HepG2 (cell line): ENCODE results near the gene TRIAP1. TPM values are rescaled to one million over a fixed set of nuclear protein-coding genes. Genes with fewer than 3 reads are reported as not detected.
A peak's percentile ranks its signal among the peaks of the same experiment; 100 is the strongest.

Source experiments
- AKAP8 ChIP-seq: sonication (generic); formaldehyde crosslinking; IDR thresholded peaks from 2 replicates; pipeline ENCODE4 v1.5.1; 2020; ENCODE audit warnings: mild to moderate bottlenecking, missing genetic modification reagents
- PCBP2 ChIP-seq: fragments of 200-400 bp; formaldehyde crosslinking; optimal IDR thresholded peaks from 2 replicates; pipeline ENCODE3; 2018; ENCODE audit warnings: low read length, low read depth; ENCODE audit not compliant: poor library complexity, severe bottlenecking
- RFXANK ChIP-seq: IDR thresholded peaks from 2 replicates; pipeline ENCODE4 v1.6.1; 2016
- SAP130 ChIP-seq: IDR thresholded peaks from 2 replicates; pipeline ENCODE4 v1.6.1; 2016; ENCODE audit warnings: low read depth
- ZKSCAN5 ChIP-seq: sonication (generic); formaldehyde crosslinking; IDR thresholded peaks from 2 replicates; pipeline ENCODE4 v1.5.1; 2020; ENCODE audit warnings: mild to moderate bottlenecking, missing genetic modification reagents
- ZNF598 ChIP-seq: sonication (generic); formaldehyde crosslinking; IDR thresholded peaks from 2 replicates; pipeline ENCODE4 v1.5.1; 2020; ENCODE audit warnings: mild to moderate bottlenecking, missing genetic modification reagents, borderline replicate concordance
- ZNF775 ChIP-seq: sonication (generic); formaldehyde crosslinking; IDR thresholded peaks from 2 replicates; pipeline ENCODE4 v1.4.0; 2020; ENCODE audit warnings: missing genetic modification reagents, mild to moderate bottlenecking, moderate library complexity, borderline replicate concordance
- ZNF83 ChIP-seq: sonication (generic); formaldehyde crosslinking; IDR thresholded peaks from 2 replicates; pipeline ENCODE4 v1.4.0; 2020; ENCODE audit warnings: missing genetic modification reagents, mild to moderate bottlenecking, borderline replicate concordance
- ZSCAN21 ChIP-seq: sonication (generic); formaldehyde crosslinking; IDR thresholded peaks from 2 replicates; pipeline ENCODE4 v1.8.0; 2022; ENCODE audit warnings: mild to moderate bottlenecking, missing genetic modification reagents, moderate library complexity, borderline replicate concordance
- polyA plus RNA-seq, 8 experiments: library from polyadenylated mRNA; depleted of rRNA in 3 of 8; stranded (reverse) in 7 of 8; unstranded in 1 of 8; fragments of >200 nt; fragmentation: Illumina TruSeq in 4 of 8; extraction: Trizol in 4 of 8; gene quantifications; 2 replicates each; pipeline versions ENCODE4 v1.2.1 to v1.2.3, GENCODE V29; 2011 to 2016; ENCODE audit warnings: low read depth in 4 of 8, missing spikeins in 1 of 8, mixed read lengths in 1 of 8; ENCODE audit not compliant: insufficient read depth in 1 of 8
- total RNA-seq, 5 experiments: library from RNA; depleted of rRNA; stranded (reverse); fragments of >200 nt; fragmentation: Illumina TruSeq; extraction: Trizol; gene quantifications; 2 replicates each; pipeline ENCODE4 v1.2.3, GENCODE V29; 2016; ENCODE audit warnings: low read depth in 1 of 5
- TF ChIP-seq, protein P1 (sequence below): fragments of 450-650 bp; IDR thresholded peaks from 2 replicates; pipeline ENCODE4 v1.6.1; 2016
- TF ChIP-seq, protein P2 (sequence below): sonication (generic); formaldehyde crosslinking; IDR thresholded peaks from 2 replicates; pipeline ENCODE4 v1.4.0; 2020; ENCODE audit warnings: missing genetic modification reagents, borderline replicate concordance
- TF ChIP-seq, protein P3 (sequence below): sonication (generic); formaldehyde crosslinking; IDR thresholded peaks from 2 replicates; pipeline ENCODE4 v1.4.0; 2020; ENCODE audit warnings: mild to moderate bottlenecking, missing genetic modification reagents
- TF ChIP-seq, protein P4 (sequence below): sonication (generic); formaldehyde crosslinking; conservative IDR thresholded peaks from 2 replicates; pipeline ENCODE4 v1.4.0; 2020; ENCODE audit warnings: missing genetic modification reagents
- TF ChIP-seq, protein P5 (sequence below): sonication (generic); formaldehyde crosslinking; IDR thresholded peaks from 2 replicates; pipeline ENCODE4 v1.4.0; 2020; ENCODE audit warnings: low read depth, missing genetic modification reagents

TRIAP1 gene
- total and polyA plus RNA-seq, 2 of the 13 experiments (the other 11 are each of a cell fraction or from before 2014, with no cell fraction given), result 55.0 to 117 TPM

DNA sequence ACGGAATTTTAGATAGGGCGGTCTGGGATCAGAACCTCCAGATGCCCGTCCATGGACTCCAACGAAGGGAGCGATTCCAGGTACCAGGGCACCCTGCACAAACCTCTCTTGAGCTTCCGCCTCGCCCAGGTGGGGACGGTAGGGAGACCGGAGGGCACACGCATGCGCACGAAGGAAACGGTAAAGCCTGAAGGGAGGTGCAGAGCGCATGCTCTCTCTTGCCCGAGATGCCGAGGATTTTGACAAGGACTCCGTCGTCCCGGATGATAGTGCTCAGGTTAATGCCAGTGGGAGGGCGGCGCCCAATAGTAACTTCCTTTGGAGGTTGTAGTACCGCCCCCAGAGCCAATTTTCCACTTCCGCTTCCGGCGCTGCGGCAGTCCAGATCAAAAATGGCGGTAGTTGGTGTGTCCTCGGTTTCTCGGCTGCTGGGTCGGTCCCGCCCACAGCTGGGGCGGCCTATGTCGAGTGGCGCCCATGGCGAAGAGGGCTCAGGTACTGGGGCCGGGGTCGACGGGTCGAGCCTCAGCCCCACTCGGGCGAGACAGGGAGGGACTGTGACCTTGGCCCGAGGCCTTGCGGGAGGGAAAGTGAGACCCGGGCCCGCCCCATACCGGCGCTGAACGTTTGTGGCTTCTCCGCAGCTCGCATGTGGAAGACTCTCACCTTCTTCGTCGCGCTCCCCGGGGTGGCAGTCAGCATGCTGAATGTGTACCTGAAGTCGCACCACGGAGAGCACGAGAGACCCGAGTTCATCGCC lies 8.3 kb downstream of the TRIAP1 start, which contains the start of gene COX6A1 (continued):
- TF ChIP-seq, protein P1, sequence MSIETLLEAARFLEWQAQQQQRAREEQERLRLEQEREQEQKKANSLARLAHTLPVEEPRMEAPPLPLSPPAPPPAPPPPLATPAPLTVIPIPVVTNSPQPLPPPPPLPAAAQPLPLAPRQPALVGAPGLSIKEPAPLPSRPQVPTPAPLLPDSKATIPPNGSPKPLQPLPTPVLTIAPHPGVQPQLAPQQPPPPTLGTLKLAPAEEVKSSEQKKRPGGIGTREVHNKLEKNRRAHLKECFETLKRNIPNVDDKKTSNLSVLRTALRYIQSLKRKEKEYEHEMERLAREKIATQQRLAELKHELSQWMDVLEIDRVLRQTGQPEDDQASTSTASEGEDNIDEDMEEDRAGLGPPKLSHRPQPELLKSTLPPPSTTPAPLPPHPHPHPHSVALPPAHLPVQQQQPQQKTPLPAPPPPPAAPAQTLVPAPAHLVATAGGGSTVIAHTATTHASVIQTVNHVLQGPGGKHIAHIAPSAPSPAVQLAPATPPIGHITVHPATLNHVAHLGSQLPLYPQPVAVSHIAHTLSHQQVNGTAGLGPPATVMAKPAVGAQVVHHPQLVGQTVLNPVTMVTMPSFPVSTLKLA, result 0 out of 2 replicates have a peak, but pooled peaks have one; percentile 3
- no peak for TF ChIP-seq ZNF775 (CRISPR knock-in tag)
- TF ChIP-seq PCBP2, result no peak
- TF ChIP-seq, protein P2, sequence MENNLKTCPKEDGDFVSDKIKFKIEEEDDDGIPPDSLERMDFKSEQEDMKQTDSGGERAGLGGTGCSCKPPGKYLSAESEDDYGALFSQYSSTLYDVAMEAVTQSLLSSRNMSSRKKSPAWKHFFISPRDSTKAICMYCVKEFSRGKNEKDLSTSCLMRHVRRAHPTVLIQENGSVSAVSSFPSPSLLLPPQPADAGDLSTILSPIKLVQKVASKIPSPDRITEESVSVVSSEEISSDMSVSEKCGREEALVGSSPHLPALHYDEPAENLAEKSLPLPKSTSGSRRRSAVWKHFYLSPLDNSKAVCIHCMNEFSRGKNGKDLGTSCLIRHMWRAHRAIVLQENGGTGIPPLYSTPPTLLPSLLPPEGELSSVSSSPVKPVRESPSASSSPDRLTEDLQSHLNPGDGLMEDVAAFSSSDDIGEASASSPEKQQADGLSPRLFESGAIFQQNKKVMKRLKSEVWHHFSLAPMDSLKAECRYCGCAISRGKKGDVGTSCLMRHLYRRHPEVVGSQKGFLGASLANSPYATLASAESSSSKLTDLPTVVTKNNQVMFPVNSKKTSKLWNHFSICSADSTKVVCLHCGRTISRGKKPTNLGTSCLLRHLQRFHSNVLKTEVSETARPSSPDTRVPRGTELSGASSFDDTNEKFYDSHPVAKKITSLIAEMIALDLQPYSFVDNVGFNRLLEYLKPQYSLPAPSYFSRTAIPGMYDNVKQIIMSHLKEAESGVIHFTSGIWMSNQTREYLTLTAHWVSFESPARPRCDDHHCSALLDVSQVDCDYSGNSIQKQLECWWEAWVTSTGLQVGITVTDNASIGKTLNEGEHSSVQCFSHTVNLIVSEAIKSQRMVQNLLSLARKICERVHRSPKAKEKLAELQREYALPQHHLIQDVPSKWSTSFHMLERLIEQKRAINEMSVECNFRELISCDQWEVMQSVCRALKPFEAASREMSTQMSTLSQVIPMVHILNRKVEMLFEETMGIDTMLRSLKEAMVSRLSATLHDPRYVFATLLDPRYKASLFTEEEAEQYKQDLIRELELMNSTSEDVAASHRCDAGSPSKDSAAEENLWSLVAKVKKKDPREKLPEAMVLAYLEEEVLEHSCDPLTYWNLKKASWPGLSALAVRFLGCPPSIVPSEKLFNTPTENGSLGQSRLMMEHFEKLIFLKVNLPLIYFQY (CRISPR knock-in tag), result peak; percentile 80
- TF ChIP-seq, protein P3, sequence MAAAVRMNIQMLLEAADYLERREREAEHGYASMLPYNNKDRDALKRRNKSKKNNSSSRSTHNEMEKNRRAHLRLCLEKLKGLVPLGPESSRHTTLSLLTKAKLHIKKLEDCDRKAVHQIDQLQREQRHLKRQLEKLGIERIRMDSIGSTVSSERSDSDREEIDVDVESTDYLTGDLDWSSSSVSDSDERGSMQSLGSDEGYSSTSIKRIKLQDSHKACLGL (CRISPR knock-in tag), result peak; percentile 66; the same call in 1 of the 2 replicates
- peak; percentile 59; the same call in 1 of the 2 replicates for TF ChIP-seq ZNF83
- peak; percentile 61; the same call in 1 of the 2 replicates for TF ChIP-seq ZSCAN21 (CRISPR knock-in tag)
- TF ChIP-seq, protein P4, sequence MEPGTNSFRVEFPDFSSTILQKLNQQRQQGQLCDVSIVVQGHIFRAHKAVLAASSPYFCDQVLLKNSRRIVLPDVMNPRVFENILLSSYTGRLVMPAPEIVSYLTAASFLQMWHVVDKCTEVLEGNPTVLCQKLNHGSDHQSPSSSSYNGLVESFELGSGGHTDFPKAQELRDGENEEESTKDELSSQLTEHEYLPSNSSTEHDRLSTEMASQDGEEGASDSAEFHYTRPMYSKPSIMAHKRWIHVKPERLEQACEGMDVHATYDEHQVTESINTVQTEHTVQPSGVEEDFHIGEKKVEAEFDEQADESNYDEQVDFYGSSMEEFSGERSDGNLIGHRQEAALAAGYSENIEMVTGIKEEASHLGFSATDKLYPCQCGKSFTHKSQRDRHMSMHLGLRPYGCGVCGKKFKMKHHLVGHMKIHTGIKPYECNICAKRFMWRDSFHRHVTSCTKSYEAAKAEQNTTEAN (CRISPR knock-in tag), result no peak
- 0 out of 2 replicates have a peak, but pooled peaks have one; percentile 23 for TF ChIP-seq ZKSCAN5 (CRISPR knock-in tag)
- no peak for TF ChIP-seq AKAP8 (CRISPR knock-in tag)
- peak; percentile 95 for TF ChIP-seq SAP130 (CRISPR knock-in tag)
- TF ChIP-seq RFXANK, result no peak
- TF ChIP-seq ZNF598 (CRISPR knock-in tag), result peak; percentile 93; the same call in 1 of the 2 replicates
- TF ChIP-seq, protein P5, sequence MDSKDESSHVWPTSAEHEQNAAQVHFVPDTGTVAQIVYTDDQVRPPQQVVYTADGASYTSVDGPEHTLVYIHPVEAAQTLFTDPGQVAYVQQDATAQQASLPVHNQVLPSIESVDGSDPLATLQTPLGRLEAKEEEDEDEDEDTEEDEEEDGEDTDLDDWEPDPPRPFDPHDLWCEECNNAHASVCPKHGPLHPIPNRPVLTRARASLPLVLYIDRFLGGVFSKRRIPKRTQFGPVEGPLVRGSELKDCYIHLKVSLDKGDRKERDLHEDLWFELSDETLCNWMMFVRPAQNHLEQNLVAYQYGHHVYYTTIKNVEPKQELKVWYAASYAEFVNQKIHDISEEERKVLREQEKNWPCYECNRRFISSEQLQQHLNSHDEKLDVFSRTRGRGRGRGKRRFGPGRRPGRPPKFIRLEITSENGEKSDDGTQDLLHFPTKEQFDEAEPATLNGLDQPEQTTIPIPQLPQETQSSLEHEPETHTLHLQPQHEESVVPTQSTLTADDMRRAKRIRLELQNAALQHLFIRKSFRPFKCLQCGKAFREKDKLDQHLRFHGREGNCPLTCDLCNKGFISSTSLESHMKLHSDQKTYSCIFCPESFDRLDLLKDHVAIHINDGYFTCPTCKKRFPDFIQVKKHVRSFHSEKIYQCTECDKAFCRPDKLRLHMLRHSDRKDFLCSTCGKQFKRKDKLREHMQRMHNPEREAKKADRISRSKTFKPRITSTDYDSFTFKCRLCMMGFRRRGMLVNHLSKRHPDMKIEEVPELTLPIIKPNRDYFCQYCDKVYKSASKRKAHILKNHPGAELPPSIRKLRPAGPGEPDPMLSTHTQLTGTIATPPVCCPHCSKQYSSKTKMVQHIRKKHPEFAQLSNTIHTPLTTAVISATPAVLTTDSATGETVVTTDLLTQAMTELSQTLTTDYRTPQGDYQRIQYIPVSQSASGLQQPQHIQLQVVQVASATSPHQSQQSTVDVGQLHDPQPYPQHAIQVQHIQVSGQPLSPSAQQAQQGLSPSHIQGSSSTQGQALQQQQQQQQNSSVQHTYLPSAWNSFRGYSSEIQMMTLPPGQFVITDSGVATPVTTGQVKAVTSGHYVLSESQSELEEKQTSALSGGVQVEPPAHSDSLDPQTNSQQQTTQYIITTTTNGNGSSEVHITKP (CRISPR knock-in tag), result 0 out of 2 replicates have a peak, but pooled peaks have one; percentile 63
